Measurements from ENCODE around the gene CPNE7.

The CPNE7 gene

DNA sequence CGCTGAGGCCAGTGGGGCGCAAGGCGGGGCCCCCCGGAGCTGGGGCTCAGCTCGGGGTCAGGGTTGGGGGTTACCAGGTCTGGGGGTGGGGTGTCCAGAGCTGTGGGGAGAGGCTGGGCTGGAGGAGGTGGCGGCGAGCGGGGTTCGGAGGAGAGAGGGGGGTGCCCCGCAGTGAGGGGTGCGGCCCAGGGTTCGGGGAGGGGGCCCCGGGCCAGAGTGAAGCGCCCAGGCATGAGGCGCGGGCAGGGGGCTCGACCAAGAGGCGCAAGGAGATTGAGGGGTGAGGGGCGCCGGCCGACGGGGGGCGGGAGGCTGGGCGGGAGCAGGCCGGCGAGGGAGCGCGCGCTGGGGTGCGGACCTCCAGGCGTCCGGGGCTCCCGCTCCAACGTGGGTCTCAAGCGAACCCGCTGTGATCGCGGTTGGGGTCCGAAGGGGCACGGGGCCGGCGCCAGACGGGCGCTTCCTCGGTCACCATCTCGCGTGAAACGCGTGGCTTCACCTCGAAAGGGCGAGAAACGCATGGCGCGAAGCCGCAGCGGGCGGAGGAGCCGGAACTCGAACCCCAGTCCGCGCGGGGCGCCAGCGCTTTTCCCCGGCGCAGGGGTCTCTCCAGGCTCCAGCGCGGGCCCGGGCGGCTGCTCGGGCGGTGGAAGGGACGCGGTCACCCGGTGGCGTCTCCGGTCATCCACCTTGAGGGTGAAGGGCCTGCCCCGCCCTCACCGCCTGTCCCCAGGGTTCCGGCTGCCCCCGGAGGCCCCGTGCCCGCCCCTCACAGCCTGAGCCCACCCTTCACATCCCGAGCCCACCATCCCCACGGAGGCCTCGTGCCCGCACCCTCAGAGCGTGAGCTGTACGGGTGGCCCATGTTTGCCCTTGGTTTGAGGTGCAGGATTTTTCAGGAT is 846 bp downstream of the CPNE7 start:
- no peaks in the 10 kb centered on the region; the same call in 1 of the 2 replicates for H3K36me3 ChIP-seq (ENCODE audit: control insufficient read depth, insufficient read depth, low read length)
- DNase-seq (ENCODE audit: extremely low read depth, insufficient read length): no peak
- peak overlapping the region; percentile 40 for H3K4me3 ChIP-seq (replicated peaks; ENCODE audit: low read depth, low read length)
- TF ChIP-seq, protein P1, sequence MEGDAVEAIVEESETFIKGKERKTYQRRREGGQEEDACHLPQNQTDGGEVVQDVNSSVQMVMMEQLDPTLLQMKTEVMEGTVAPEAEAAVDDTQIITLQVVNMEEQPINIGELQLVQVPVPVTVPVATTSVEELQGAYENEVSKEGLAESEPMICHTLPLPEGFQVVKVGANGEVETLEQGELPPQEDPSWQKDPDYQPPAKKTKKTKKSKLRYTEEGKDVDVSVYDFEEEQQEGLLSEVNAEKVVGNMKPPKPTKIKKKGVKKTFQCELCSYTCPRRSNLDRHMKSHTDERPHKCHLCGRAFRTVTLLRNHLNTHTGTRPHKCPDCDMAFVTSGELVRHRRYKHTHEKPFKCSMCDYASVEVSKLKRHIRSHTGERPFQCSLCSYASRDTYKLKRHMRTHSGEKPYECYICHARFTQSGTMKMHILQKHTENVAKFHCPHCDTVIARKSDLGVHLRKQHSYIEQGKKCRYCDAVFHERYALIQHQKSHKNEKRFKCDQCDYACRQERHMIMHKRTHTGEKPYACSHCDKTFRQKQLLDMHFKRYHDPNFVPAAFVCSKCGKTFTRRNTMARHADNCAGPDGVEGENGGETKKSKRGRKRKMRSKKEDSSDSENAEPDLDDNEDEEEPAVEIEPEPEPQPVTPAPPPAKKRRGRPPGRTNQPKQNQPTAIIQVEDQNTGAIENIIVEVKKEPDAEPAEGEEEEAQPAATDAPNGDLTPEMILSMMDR (IDR thresholded peaks at IDR 0.05; ENCODE audit: insufficient read depth, low read length, poor library complexity, severe bottlenecking): no peak
- H3K27me3 ChIP-seq (replicated peaks; ENCODE audit: control insufficient read depth, insufficient read depth, low read length): no peaks in the 10 kb centered on the region

DNA sequence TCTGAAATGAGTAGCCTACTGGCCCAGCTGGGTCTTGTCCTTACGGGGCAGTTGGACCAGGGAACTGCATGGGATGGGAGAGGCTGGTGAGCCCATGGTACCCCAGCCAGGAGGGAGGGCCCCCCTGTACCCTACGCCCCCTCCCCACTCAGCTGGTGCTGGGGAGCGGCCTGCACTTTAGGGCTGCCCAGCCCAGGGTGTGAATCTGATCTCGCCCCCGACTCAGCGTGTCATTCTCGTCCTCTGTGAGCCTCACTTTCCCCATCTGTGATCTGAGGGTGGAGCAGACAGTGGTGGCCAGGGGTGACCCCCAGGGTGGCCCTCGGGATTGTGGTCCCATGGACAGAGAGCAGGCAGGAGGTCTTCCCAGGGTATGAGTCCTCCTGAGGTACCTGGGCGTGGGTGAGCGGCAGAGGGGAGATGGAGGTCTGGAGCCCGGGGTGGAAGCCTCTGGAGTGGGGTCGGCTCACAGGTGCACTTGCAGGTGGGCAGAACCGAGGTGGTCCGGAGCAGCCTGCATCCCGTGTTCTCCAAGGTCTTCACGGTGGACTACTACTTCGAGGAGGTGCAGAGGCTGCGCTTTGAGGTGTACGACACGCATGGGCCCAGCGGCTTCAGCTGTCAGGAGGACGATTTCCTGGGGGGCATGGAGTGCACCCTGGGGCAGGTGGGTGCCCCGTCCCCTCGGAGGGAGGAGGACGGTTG is 1.6 kb downstream of the CPNE7 start:
- TF ChIP-seq, protein P1 (IDR thresholded peaks at IDR 0.05; ENCODE audit: insufficient read depth, low read length, poor library complexity, severe bottlenecking): no peak
- Histone ChIP-seq H3K4me3 (replicated peaks; ENCODE audit: low read depth, low read length) (no peak overlapping the region), H3K36me3 (ENCODE audit: control insufficient read depth, insufficient read depth, low read length) (no peaks in the 10 kb centered on the region; the same call in 1 of the 2 replicates), H3K27me3 (replicated peaks; ENCODE audit: control insufficient read depth, insufficient read depth, low read length) (no peaks in the 10 kb centered on the region)
- no peak for DNase-seq (ENCODE audit: extremely low read depth, insufficient read length)

DNA sequence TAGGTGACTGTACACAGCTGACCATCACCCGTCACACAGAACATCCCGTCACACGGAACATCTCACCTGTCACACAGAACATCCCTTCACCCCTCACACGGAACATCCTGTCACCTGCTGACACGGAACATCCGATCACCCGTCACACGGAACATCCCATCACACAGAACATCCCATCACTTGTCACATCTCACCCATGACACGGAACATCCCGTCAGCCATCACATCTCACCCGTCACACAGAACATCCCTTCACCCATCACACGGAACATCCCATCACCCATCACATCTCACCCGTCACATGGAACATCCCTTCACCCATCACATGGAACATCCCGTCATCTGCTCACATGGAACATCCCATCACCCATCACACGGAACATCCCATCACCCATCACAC is 3.8 kb downstream of the CPNE7 start:
- no peaks in the 10 kb centered on the region; the same call in 1 of the 2 replicates for H3K36me3 ChIP-seq (ENCODE audit: control insufficient read depth, insufficient read depth, low read length)
- H3K27me3 ChIP-seq (replicated peaks; ENCODE audit: control insufficient read depth, insufficient read depth, low read length): no peaks in the 10 kb centered on the region
- DNase-seq (ENCODE audit: extremely low read depth, insufficient read length): no peak
- TF ChIP-seq, protein P1 (IDR thresholded peaks at IDR 0.05; ENCODE audit: insufficient read depth, low read length, poor library complexity, severe bottlenecking): no peak
- no peak overlapping the region for H3K4me3 ChIP-seq (replicated peaks; ENCODE audit: low read depth, low read length)

DNA sequence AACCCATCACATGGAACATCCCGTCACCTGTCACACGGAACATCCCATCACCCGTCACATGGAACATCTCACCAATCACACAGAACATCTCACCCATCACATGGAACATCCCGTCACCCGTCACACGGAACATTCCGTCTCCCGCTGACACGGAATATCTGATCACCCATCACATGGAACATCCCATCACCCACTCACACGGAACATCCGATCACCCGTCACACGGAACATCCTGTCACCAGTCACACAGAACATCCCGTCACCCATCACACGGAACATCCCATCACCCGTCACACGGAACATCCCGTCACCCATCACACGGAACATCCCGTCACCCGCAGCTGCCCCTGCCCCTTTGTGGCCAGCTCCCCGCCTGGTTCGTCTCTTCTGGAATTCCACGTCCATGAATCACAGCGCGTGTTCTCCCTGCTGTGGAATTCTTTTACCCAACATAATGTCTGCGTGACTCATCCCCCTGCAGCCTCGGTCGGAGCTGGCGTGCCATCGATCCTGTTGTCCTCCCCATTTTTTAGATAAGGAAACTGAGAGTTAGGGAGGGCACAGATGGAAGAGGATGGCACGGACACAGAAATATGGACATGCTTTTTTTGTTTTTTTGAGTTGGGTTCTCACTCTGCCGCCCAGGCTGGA is 5.6 kb downstream of the CPNE7 start:
- TF ChIP-seq, protein P1 (IDR thresholded peaks at IDR 0.05; ENCODE audit: insufficient read depth, low read length, poor library complexity, severe bottlenecking): no peak
- no peak overlapping the region for H3K4me3 ChIP-seq (replicated peaks; ENCODE audit: low read depth, low read length)
- no peaks in the 10 kb centered on the region; the same call in 1 of the 2 replicates for H3K36me3 ChIP-seq (ENCODE audit: control insufficient read depth, insufficient read depth, low read length)
- no peak for DNase-seq (ENCODE audit: extremely low read depth, insufficient read length)
- H3K27me3 ChIP-seq (replicated peaks; ENCODE audit: control insufficient read depth, insufficient read depth, low read length): no peaks in the 10 kb centered on the region

DNA sequence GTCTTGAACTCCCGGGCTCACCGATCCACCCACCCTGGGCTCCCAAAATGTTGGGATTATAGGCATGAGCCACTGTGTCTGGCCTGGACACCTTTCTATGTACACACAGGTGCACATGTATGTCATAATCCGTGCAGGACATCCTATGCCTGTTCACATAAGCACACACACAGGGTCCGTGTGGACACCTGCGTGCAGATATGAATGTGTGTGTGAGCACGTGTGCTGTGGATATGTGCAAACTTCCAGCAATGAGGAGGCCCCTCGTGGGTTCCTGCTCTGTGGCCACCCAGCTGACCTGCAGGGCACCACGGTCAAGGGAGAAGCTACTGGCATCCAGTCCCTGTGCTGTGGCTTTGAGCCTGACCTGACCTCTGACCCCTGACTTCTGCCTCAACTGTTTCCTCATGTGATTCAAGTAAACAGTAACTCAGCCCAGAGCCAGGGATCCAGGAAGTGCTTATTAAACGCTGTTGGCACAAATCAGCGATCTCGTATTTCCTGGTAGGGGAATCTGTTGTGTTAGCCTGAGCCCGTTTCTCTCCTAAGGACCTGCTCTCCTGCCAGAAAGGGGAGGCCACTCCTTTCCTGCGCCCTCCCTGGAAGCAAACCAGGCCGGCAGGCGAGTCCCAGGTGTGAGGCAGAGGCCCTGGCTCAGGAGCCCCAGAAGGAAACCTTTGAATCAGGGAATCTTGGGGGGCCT is 6.5 kb downstream of the CPNE7 start:
- Histone ChIP-seq H3K4me3 (replicated peaks; ENCODE audit: low read depth, low read length) (no peak overlapping the region), H3K27me3 (replicated peaks; ENCODE audit: control insufficient read depth, insufficient read depth, low read length) (no peaks in the 10 kb centered on the region), H3K36me3 (ENCODE audit: control insufficient read depth, insufficient read depth, low read length) (no peaks in the 10 kb centered on the region; the same call in 1 of the 2 replicates)
- DNase-seq (ENCODE audit: extremely low read depth, insufficient read length): no peak
- TF ChIP-seq, protein P1 (IDR thresholded peaks at IDR 0.05; ENCODE audit: insufficient read depth, low read length, poor library complexity, severe bottlenecking): no peak
